HL-60/S4 (cell line): ENCODE results near the gene HLA-DPA1.

Experiments
- in situ Hi-C: fragments of 300-500 bp; cut with MboI; formaldehyde crosslinking; loops from 2 replicates; pipeline ENCODE4 v1.14.3; 2022; ENCODE audit warnings: low sequenced_read_pairs

The HLA-DPA1 gene

DNA sequence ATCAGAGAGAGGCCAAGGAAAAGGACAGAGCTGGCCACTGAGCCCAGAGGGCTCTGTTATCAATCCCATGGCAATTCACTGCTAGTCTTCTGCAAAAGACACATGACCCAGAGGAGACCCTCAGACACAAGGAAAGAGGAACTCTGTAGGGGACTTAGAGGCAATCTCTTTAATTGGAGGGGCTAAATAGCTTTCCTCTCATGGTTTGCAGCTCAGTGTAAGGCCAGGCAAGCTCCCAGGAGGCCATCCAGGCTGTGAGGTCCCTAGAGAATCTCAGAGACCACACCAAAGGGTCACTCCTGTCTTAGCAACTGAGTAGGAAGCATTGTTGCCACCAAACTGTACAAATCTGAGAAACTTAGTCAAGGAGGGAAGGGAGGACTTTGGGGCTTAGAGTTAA, 54.1 kb downstream of the HLA-DPA1 start:
- in situ Hi-C loops = loop anchor here (10.0 kb wide), 1 partner anchor 65 kb away; no protein-coding TSS in a partner anchor

GRCh38 chr6:33018904-33019303, 54.5 kb downstream of the HLA-DPA1 start:
- in situ Hi-C loops = loop anchor here (10.0 kb wide), 1 partner anchor 66 kb away; no protein-coding TSS in a partner anchor

DNA sequence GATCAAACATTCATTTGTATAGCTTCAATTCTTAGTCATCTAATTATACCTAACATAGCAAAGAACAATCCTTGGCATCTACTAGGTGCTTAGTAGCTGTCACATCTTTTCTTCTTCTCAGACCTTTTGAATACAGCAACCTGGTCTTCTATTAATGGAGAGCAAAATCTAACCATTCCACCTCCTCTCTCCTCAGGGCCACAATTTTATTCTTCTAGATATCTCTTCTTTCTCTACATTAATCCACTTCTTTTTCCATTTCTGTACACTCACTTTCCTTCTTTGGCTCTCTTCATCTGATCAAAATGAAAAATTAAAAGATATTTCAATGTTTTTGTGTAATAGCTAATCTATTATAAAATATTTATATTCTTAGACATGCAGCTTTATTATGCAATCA, 55.0 kb downstream of the HLA-DPA1 start:
- in situ Hi-C loops = loop anchor here (10.0 kb wide), 1 partner anchor 66 kb away; no protein-coding TSS in a partner anchor

GRCh38 chr6:33017694-33018353, 55.6 kb downstream of the HLA-DPA1 start:
- in situ Hi-C loops = loop anchor here (10.0 kb wide), 1 partner anchor 67 kb away; no protein-coding TSS in a partner anchor

GRCh38 chr6:33017018-33017417, 56.4 kb downstream of the HLA-DPA1 start:
- in situ Hi-C loops = loop anchor here (10.0 kb wide), 1 partner anchor 68 kb away; no protein-coding TSS in a partner anchor

- in situ Hi-C loops = loop anchor here (10.0 kb wide), 1 partner anchor 69 kb away; no protein-coding TSS in a partner anchor
Measured at GRCh38 chr6:33015798-33016197, 57.7 kb downstream of the HLA-DPA1 start.

GRCh38 chr6:33014841-33015634, 58.4 kb downstream of the HLA-DPA1 start:
- in situ Hi-C loops = loop anchor here (10.0 kb wide), 1 partner anchor 70 kb away; no protein-coding TSS in a partner anchor
